ENCODE results near the gene HEG1.

HEG1 gene

GRCh38 chr3:125069968-125070745, 14.4 kb upstream of the HEG1 start:
- H3K4me1 ChIP-seq (ENCODE audit: control insufficient read depth in 1 of 2, insufficient read depth in 2 of 2, low read length in 2 of 2) = no peaks in the 10 kb centered on the region
- no peaks in the 10 kb centered on the region for H3K27me3 ChIP-seq (ENCODE audit: control insufficient read depth in 1 of 2, insufficient read depth in 2 of 2, low read length in 2 of 2)
- no peak overlapping the region for H3K4me3 ChIP-seq (ENCODE audit: low read depth in 1 of 2, low read length in 2 of 2)
- H3K27ac ChIP-seq (ENCODE audit: low read depth, low read length) = no peak overlapping the region
- no peaks in the 10 kb centered on the region for H3K9me3 ChIP-seq (ENCODE audit: control insufficient read depth in 1 of 2, low read length in 2 of 2)
- H3K36me3 ChIP-seq (ENCODE audit: control insufficient read depth in 1 of 2, insufficient read depth in 2 of 2, low read length in 2 of 2) = no peaks in the 10 kb centered on the region
- H3K9ac ChIP-seq (ENCODE audit: low read depth in 1 of 2, low read length in 2 of 2) = no peak overlapping the region

GRCh38 chr3:125069452-125069851, 13.7 kb upstream of the HEG1 start:
- H3K27me3 ChIP-seq (ENCODE audit: control insufficient read depth in 1 of 2, insufficient read depth in 2 of 2, low read length in 2 of 2) = no peaks in the 10 kb centered on the region
- no peaks in the 10 kb centered on the region for H3K4me1 ChIP-seq (ENCODE audit: control insufficient read depth in 1 of 2, insufficient read depth in 2 of 2, low read length in 2 of 2)
- no peaks in the 10 kb centered on the region for H3K36me3 ChIP-seq (ENCODE audit: control insufficient read depth in 1 of 2, insufficient read depth in 2 of 2, low read length in 2 of 2)
- no peak overlapping the region for H3K27ac ChIP-seq (ENCODE audit: low read depth, low read length)
- no peak overlapping the region for H3K9ac ChIP-seq (ENCODE audit: low read depth in 1 of 2, low read length in 2 of 2)
- H3K9me3 ChIP-seq (ENCODE audit: control insufficient read depth in 1 of 2, low read length in 2 of 2) = no peaks in the 10 kb centered on the region
- H3K4me3 ChIP-seq (ENCODE audit: low read depth in 1 of 2, low read length in 2 of 2) = no peak overlapping the region

- Histone ChIP-seq H3K4me3 (ENCODE audit: low read depth in 1 of 2, low read length in 2 of 2) (no peak overlapping the region), H3K4me1 (ENCODE audit: control insufficient read depth in 1 of 2, insufficient read depth in 2 of 2, low read length in 2 of 2) (no peaks in the 10 kb centered on the region), H3K27ac (ENCODE audit: low read depth, low read length) (no peak overlapping the region), H3K9ac (ENCODE audit: low read depth in 1 of 2, low read length in 2 of 2) (no peak overlapping the region), H3K9me3 (ENCODE audit: control insufficient read depth in 1 of 2, low read length in 2 of 2) (no peaks in the 10 kb centered on the region), H3K27me3 (ENCODE audit: control insufficient read depth in 1 of 2, insufficient read depth in 2 of 2, low read length in 2 of 2) (no peaks in the 10 kb centered on the region), H3K36me3 (ENCODE audit: control insufficient read depth in 1 of 2, insufficient read depth in 2 of 2, low read length in 2 of 2) (no peaks in the 10 kb centered on the region)
Measured at GRCh38 chr3:125068265-125068664, 12.5 kb upstream of the HEG1 start.

GRCh38 chr3:125067225-125067624, 11.4 kb upstream of the HEG1 start:
- Histone ChIP-seq H3K4me3 (ENCODE audit: low read depth in 1 of 2, low read length in 2 of 2) (no peak overlapping the region), H3K27ac (ENCODE audit: low read depth, low read length) (no peak overlapping the region), H3K27me3 (ENCODE audit: control insufficient read depth in 1 of 2, insufficient read depth in 2 of 2, low read length in 2 of 2) (no peaks in the 10 kb centered on the region), H3K36me3 (ENCODE audit: control insufficient read depth in 1 of 2, insufficient read depth in 2 of 2, low read length in 2 of 2) (no peaks in the 10 kb centered on the region), H3K4me1 (ENCODE audit: control insufficient read depth in 1 of 2, insufficient read depth in 2 of 2, low read length in 2 of 2) (no peaks in the 10 kb centered on the region), H3K9me3 (ENCODE audit: control insufficient read depth in 1 of 2, low read length in 2 of 2) (no peaks in the 10 kb centered on the region), H3K9ac (ENCODE audit: low read depth in 1 of 2, low read length in 2 of 2) (no peak overlapping the region)

- Histone ChIP-seq H3K36me3 (ENCODE audit: control insufficient read depth in 1 of 2, insufficient read depth in 2 of 2, low read length in 2 of 2) (no peaks in the 10 kb centered on the region), H3K9ac (ENCODE audit: low read depth in 1 of 2, low read length in 2 of 2) (no peak overlapping the region), H3K4me3 (ENCODE audit: low read depth in 1 of 2, low read length in 2 of 2) (no peak overlapping the region), H3K9me3 (ENCODE audit: control insufficient read depth in 1 of 2, low read length in 2 of 2) (no peaks in the 10 kb centered on the region), H3K27me3 (ENCODE audit: control insufficient read depth in 1 of 2, insufficient read depth in 2 of 2, low read length in 2 of 2) (peaks cover 0 to 6% of the 10 kb centered on the region in 2 donors), H3K4me1 (ENCODE audit: control insufficient read depth in 1 of 2, insufficient read depth in 2 of 2, low read length in 2 of 2) (peaks cover 0 to 3% of the 10 kb centered on the region in 2 donors), H3K27ac (ENCODE audit: low read depth, low read length) (no peak overlapping the region)
Measured at GRCh38 chr3:125062904-125063618, 7.3 kb upstream of the HEG1 start.

- Histone ChIP-seq H3K9me3 (ENCODE audit: control insufficient read depth in 1 of 2, low read length in 2 of 2) (no peaks in the 10 kb centered on the region), H3K9ac (ENCODE audit: low read depth in 1 of 2, low read length in 2 of 2) (no peak overlapping the region), H3K27me3 (ENCODE audit: control insufficient read depth in 1 of 2, insufficient read depth in 2 of 2, low read length in 2 of 2) (peaks cover 8 to 10% of the 10 kb centered on the region in 2 donors), H3K4me3 (ENCODE audit: low read depth in 1 of 2, low read length in 2 of 2) (no peak overlapping the region), H3K4me1 (ENCODE audit: control insufficient read depth in 1 of 2, insufficient read depth in 2 of 2, low read length in 2 of 2) (peaks cover 0 to 3% of the 10 kb centered on the region in 2 donors), H3K27ac (ENCODE audit: low read depth, low read length) (no peak overlapping the region), H3K36me3 (ENCODE audit: control insufficient read depth in 1 of 2, insufficient read depth in 2 of 2, low read length in 2 of 2) (no peaks in the 10 kb centered on the region)
Measured at GRCh38 chr3:125061646-125062045, 5.8 kb upstream of the HEG1 start.

- Histone ChIP-seq H3K4me1 (ENCODE audit: control insufficient read depth in 1 of 2, insufficient read depth in 2 of 2, low read length in 2 of 2) (peaks cover 0 to 8% of the 10 kb centered on the region in 2 donors), H3K4me3 (ENCODE audit: low read depth in 1 of 2, low read length in 2 of 2) (no peak overlapping the region)
Measured at GRCh38 chr3:125061170-125061569, 5.4 kb upstream of the HEG1 start.

GRCh38 chr3:125059488-125060245, 3.9 kb upstream of the HEG1 start:
- H3K27me3 ChIP-seq (ENCODE audit: control insufficient read depth in 1 of 2, insufficient read depth in 2 of 2, low read length in 2 of 2) = peaks cover 8 to 15% of the 10 kb centered on the region in 2 donors
- H3K9me3 ChIP-seq (ENCODE audit: control insufficient read depth in 1 of 2, low read length in 2 of 2) = no peaks in the 10 kb centered on the region
- H3K36me3 ChIP-seq (ENCODE audit: control insufficient read depth in 1 of 2, insufficient read depth in 2 of 2, low read length in 2 of 2) = no peaks in the 10 kb centered on the region
- H3K9ac ChIP-seq (ENCODE audit: low read depth in 1 of 2, low read length in 2 of 2) = no peak overlapping the region
- H3K4me1 ChIP-seq (ENCODE audit: control insufficient read depth in 1 of 2, insufficient read depth in 2 of 2, low read length in 2 of 2) = peaks cover 7 to 10% of the 10 kb centered on the region in 2 donors
- H3K4me3 ChIP-seq (ENCODE audit: low read depth in 1 of 2, low read length in 2 of 2) = no peak overlapping the region
- no peak overlapping the region for H3K27ac ChIP-seq (ENCODE audit: low read depth, low read length)

More at GRCh38 chr3:125061170-125061569, 5.4 kb upstream of the HEG1 start:
- Histone ChIP-seq H3K36me3 (ENCODE audit: control insufficient read depth in 1 of 2, insufficient read depth in 2 of 2, low read length in 2 of 2) (no peaks in the 10 kb centered on the region), H3K9ac (ENCODE audit: low read depth in 1 of 2, low read length in 2 of 2) (no peak overlapping the region), H3K27ac (ENCODE audit: low read depth, low read length) (no peak overlapping the region), H3K27me3 (ENCODE audit: control insufficient read depth in 1 of 2, insufficient read depth in 2 of 2, low read length in 2 of 2) (peaks cover 8 to 14% of the 10 kb centered on the region in 2 donors), H3K9me3 (ENCODE audit: control insufficient read depth in 1 of 2, low read length in 2 of 2) (no peaks in the 10 kb centered on the region)

- Histone ChIP-seq H3K9ac (ENCODE audit: low read depth in 1 of 2, low read length in 2 of 2) (no peak overlapping the region), H3K27ac (ENCODE audit: low read depth, low read length) (no peak overlapping the region), H3K27me3 (ENCODE audit: control insufficient read depth in 1 of 2, insufficient read depth in 2 of 2, low read length in 2 of 2) (peaks cover 8 to 15% of the 10 kb centered on the region in 2 donors), H3K9me3 (ENCODE audit: control insufficient read depth in 1 of 2, low read length in 2 of 2) (no peaks in the 10 kb centered on the region), H3K36me3 (ENCODE audit: control insufficient read depth in 1 of 2, insufficient read depth in 2 of 2, low read length in 2 of 2) (no peaks in the 10 kb centered on the region), H3K4me3 (ENCODE audit: low read depth in 1 of 2, low read length in 2 of 2) (no peak overlapping the region), H3K4me1 (ENCODE audit: control insufficient read depth in 1 of 2, insufficient read depth in 2 of 2, low read length in 2 of 2) (peaks cover 12 to 17% of the 10 kb centered on the region in 2 donors)
Measured at GRCh38 chr3:125058959-125059358, 3.2 kb upstream of the HEG1 start.

GRCh38 chr3:125058529-125058928, 2.7 kb upstream of the HEG1 start:
- Histone ChIP-seq H3K27me3 (ENCODE audit: control insufficient read depth in 1 of 2, insufficient read depth in 2 of 2, low read length in 2 of 2) (peaks cover 8 to 15% of the 10 kb centered on the region in 2 donors), H3K9ac (ENCODE audit: low read depth in 1 of 2, low read length in 2 of 2) (no peak overlapping the region), H3K9me3 (ENCODE audit: control insufficient read depth in 1 of 2, low read length in 2 of 2) (no peaks in the 10 kb centered on the region), H3K36me3 (ENCODE audit: control insufficient read depth in 1 of 2, insufficient read depth in 2 of 2, low read length in 2 of 2) (no peaks in the 10 kb centered on the region), H3K27ac (ENCODE audit: low read depth, low read length) (no peak overlapping the region), H3K4me1 (ENCODE audit: control insufficient read depth in 1 of 2, insufficient read depth in 2 of 2, low read length in 2 of 2) (peaks cover 16 to 20% of the 10 kb centered on the region in 2 donors), H3K4me3 (ENCODE audit: low read depth in 1 of 2, low read length in 2 of 2) (no peak overlapping the region)

Data from duodenal mucosa (tissue), 2 donors.